SK-N-SH (cell line): ENCODE data around the gene MACO1. TPM values are rescaled to one million over a fixed set of nuclear protein-coding genes. Genes with fewer than 3 reads are reported as not detected.

Experiments used
- CTCF ChIA-PET: fragments of 300-600, 350-600 bp; formaldehyde crosslinking; extraction: SDS; loops from one replicate; lab custom pipeline; 2021; lab: Yijun Ruan, JAX
- POLR2A ChIA-PET: fragments of 350-600 bp; sonication (Branson Sonifier 250); formaldehyde crosslinking; extraction: SDS; loops from one replicate; lab custom pipeline; 2020; ENCODE audit warnings: antibody characterized with exemption, inconsistent platforms; lab: Yijun Ruan, JAX
- DNase-seq: peaks from one replicate; pipeline ENCODE4 v3.0.0; 2012
- H2AFZ ChIP-seq: fragments of 200-600 bp; sonication (generic); 2 replicates; pipeline ENCODE4 v1.8.1; 2016; ENCODE audit warnings: antibody characterized with exemption, mild to moderate bottlenecking, low read depth
- H3F3A ChIP-seq: fragments of 200-600 bp; sonication (generic); replicated peaks from 2 replicates; pipeline ENCODE3; 2016; ENCODE audit warnings: antibody characterized with exemption, mild to moderate bottlenecking; ENCODE audit not compliant: insufficient read depth
- H3K27ac ChIP-seq, 2 experiments: fragments of 200-500 bp in 1 of 2; fragments of 200-600 bp in 1 of 2; sonication (Bioruptor generic) in 1 of 2; sonication (generic), shearing (Covaris generic) in 1 of 2; 2 replicates each; pipeline versions ENCODE4 v1.5.1 to v1.6.1; 2014 to 2016; ENCODE audit warnings: low read depth in 2 of 2, inconsistent platforms in 1 of 2, low read length in 1 of 2, mild to moderate bottlenecking in 1 of 2, mixed read lengths in 1 of 2
- H3K27me3 ChIP-seq: fragments of 200-600 bp; sonication (generic), shearing (Covaris generic); 2 replicates; pipeline ENCODE4 v1.6.1; 2016; ENCODE audit warnings: mixed run types; ENCODE audit not compliant: insufficient read depth
- H3K36me3 ChIP-seq, 2 experiments: fragments of 200-500 bp in 1 of 2; fragments of 200-600 bp in 1 of 2; sonication (Bioruptor generic) in 1 of 2; sonication (generic) in 1 of 2; replicated peaks in 1 of 2; 2 replicates each; pipeline versions ENCODE3 to v1.5.1; 2014 to 2016; ENCODE audit warnings: low read length in 1 of 2, mild to moderate bottlenecking in 1 of 2; ENCODE audit not compliant: insufficient read depth in 2 of 2, control insufficient read depth in 1 of 2
- H3K4me1 ChIP-seq, 2 experiments: fragments of 200-500 bp in 1 of 2; fragments of 200-600 bp in 1 of 2; sonication (Bioruptor generic) in 1 of 2; sonication (generic), shearing (Covaris generic) in 1 of 2; 2 replicates each; pipeline versions ENCODE4 v1.5.1 to v1.6.1; 2014 to 2016; ENCODE audit warnings: low read depth in 1 of 2, low read length in 1 of 2, mixed run types in 1 of 2; ENCODE audit not compliant: insufficient read depth in 2 of 2, control insufficient read depth in 1 of 2
- H3K4me2 ChIP-seq: fragments of 200-600 bp; sonication (generic), shearing (Covaris generic); 2 replicates; pipeline ENCODE4 v1.6.1; 2017; ENCODE audit warnings: mixed run types
- H3K4me3 ChIP-seq, 2 experiments: fragments of 200-500 bp in 1 of 2; fragments of 200-600 bp in 1 of 2; sonication (Bioruptor generic) in 1 of 2; sonication (generic), shearing (Covaris generic) in 1 of 2; 2 replicates each; pipeline versions ENCODE4 v1.5.1 to v1.8.1; 2014 to 2016; ENCODE audit warnings: low read depth in 2 of 2, inconsistent platforms in 1 of 2, low read length in 1 of 2, mild to moderate bottlenecking in 1 of 2, mixed read lengths in 1 of 2, moderate library complexity in 1 of 2
- H3K79me2 ChIP-seq: fragments of 200-600 bp; sonication (generic); 2 replicates; pipeline ENCODE4 v1.8.1; 2017; ENCODE audit warnings: mild to moderate bottlenecking; ENCODE audit not compliant: insufficient read depth
- H3K9ac ChIP-seq: fragments of 200-600 bp; sonication (generic); 2 replicates; pipeline ENCODE4 v1.6.1; 2017; ENCODE audit warnings: mixed run types
- H3K9me2 ChIP-seq: fragments of 200-600 bp; sonication (generic); 2 replicates; pipeline ENCODE4 v1.6.1; 2017; ENCODE audit warnings: mixed run types
- H3K9me3 ChIP-seq: fragments of 200-600 bp; sonication (generic); 2 replicates; pipeline ENCODE4 v1.6.1; 2017; ENCODE audit warnings: mixed run types, mild to moderate bottlenecking, moderate library complexity
- H4K20me1 ChIP-seq: fragments of 200-600 bp; sonication (generic); 2 replicates; pipeline ENCODE4 v1.6.1; 2017; ENCODE audit warnings: mild to moderate bottlenecking, mixed run types; ENCODE audit not compliant: insufficient read depth
- CHD2 ChIP-seq: fragments of 150-350 bp; IDR thresholded peaks from 2 replicates; pipeline ENCODE4 v1.6.1; 2018; ENCODE audit warnings: low read length; ENCODE audit not compliant: partially characterized antibody
- EP300 ChIP-seq, 2 experiments: IDR thresholded peaks; 2 replicates each; pipeline versions ENCODE4 v1.4.0 to v1.6.1; 2012; ENCODE audit warnings: borderline replicate concordance in 1 of 2, low read depth in 1 of 2, low read length in 1 of 2
- FOSL2 ChIP-seq: IDR thresholded peaks from 2 replicates; pipeline ENCODE4 v1.4.0; 2012; ENCODE audit warnings: low read depth, mild to moderate bottlenecking, moderate library complexity, borderline replicate concordance
- FOXM1 ChIP-seq: IDR thresholded peaks from 2 replicates; pipeline ENCODE4 v1.4.0; 2012; ENCODE audit warnings: low read depth, mild to moderate bottlenecking
- GATA2 ChIP-seq: sonication (generic); formaldehyde crosslinking; IDR thresholded peaks from 2 replicates; pipeline ENCODE4 v1.5.0; 2020; ENCODE audit warnings: mild to moderate bottlenecking, missing genetic modification reagents
- MEF2A ChIP-seq: IDR thresholded peaks from 2 replicates; pipeline ENCODE4 v1.4.0; 2012; ENCODE audit warnings: low read depth, borderline replicate concordance
- MXI1 ChIP-seq: IDR thresholded peaks from 2 replicates; pipeline ENCODE4 v1.6.1; 2012; ENCODE audit warnings: mild to moderate bottlenecking, low read depth, low read length, improper control_type of control experiment
- NFIC ChIP-seq: IDR thresholded peaks from 2 replicates; pipeline ENCODE4 v1.4.0; 2012; ENCODE audit warnings: borderline replicate concordance
- RAD21 ChIP-seq: IDR thresholded peaks from 2 replicates; pipeline ENCODE4 v1.6.1; 2012; ENCODE audit warnings: mild to moderate bottlenecking, low read length
- RFX5 ChIP-seq: IDR thresholded peaks from 2 replicates; pipeline ENCODE4 v1.6.1; 2012; ENCODE audit warnings: mild to moderate bottlenecking, improper control_type of control experiment, low read length
- RXRA ChIP-seq: IDR thresholded peaks from 2 replicates; pipeline ENCODE4 v1.4.0; 2012; ENCODE audit warnings: low read depth, mild to moderate bottlenecking, borderline replicate concordance
- SIN3A ChIP-seq: IDR thresholded peaks from 2 replicates; pipeline ENCODE4 v1.6.1; 2012; ENCODE audit warnings: low read depth, mild to moderate bottlenecking, low read length, moderate library complexity, borderline replicate concordance
- SMC3 ChIP-seq: IDR thresholded peaks from 2 replicates; pipeline ENCODE4 v1.6.1; 2012; ENCODE audit warnings: low read depth, low read length, improper control_type of control experiment
- TAF1 ChIP-seq: IDR thresholded peaks from 2 replicates; pipeline ENCODE4 v1.6.1; 2012; ENCODE audit warnings: low read depth, mild to moderate bottlenecking, low read length, moderate library complexity, borderline replicate concordance
- TCF12 ChIP-seq: IDR thresholded peaks from 2 replicates; pipeline ENCODE4 v1.4.0; 2012
- YY1 ChIP-seq: IDR thresholded peaks from 2 replicates; pipeline ENCODE4 v1.4.0; 2012; ENCODE audit warnings: low read depth, mild to moderate bottlenecking
- WGBS: methylation state at CpG from one replicate; pipeline ENCODE4 v1.1.6; 2017; ENCODE audit warnings: low lambda C conversion rate; 5-methylcytosine and 5-hydroxymethylcytosine counted together
- polyA plus RNA-seq, 3 experiments: library from polyadenylated mRNA; depleted of rRNA; stranded (reverse); fragments of >200 nt; gene quantifications; 2 replicates each; pipeline ENCODE4 v1.2.3, GENCODE V29; 2012
- TF ChIP-seq, protein P1 (sequence below): fragments of 150-350 bp; IDR thresholded peaks from 2 replicates; pipeline ENCODE4 v1.6.1; 2016; ENCODE audit warnings: mild to moderate bottlenecking, low read depth, low read length
- TF ChIP-seq, protein P2 (sequence below): fragments of 150-350 bp; IDR thresholded peaks from 2 replicates; pipeline ENCODE4 v1.6.1; 2017; ENCODE audit warnings: antibody characterized with exemption, low read length, low read depth, borderline replicate concordance
- TF ChIP-seq, protein P3 (sequence below): IDR thresholded peaks from 2 replicates; pipeline ENCODE4 v1.4.0; 2012; ENCODE audit warnings: low read depth
- TF ChIP-seq, protein P4 (sequence below): IDR thresholded peaks from 2 replicates; pipeline ENCODE4 v1.4.0; 2012; ENCODE audit warnings: low read depth, borderline replicate concordance

MACO1 gene
- polyA plus RNA-seq, 1 of the 3 experiments (the other 2 are of a cell fraction), result 6.9 TPM

DNA sequence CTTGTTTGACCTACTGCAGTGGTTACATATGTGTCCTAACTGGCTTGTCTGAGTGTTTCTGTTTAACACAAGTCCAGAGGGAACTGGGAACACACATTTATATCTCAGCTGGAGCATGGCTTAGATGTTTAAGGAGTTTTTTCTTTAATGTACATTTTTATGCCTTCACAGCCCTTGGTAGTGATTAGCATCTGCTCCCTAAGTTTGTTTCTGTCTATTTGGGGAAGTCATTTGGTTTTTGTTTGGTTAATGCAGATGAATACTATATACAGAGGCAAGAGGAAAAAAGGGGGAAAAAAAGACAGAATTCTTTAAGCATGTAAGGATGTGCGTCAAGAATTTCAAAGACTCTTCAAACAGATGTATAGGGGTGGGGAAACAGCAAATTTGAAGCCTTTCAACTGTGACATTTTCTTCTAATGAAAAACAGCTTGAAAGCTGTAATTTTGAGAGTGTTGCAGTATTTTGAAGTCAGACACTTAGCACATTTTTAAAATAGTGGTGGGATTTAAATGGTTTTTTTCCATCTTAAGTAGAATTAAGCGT is 15.4 kb downstream of the MACO1 start:
- POLR2A ChIA-PET, result no interaction called here
- Histone ChIP-seq H3K9ac (no peak overlapping the region), H3K27me3 (no peaks in the 10 kb centered on the region), H3K9me3 (no peaks in the 10 kb centered on the region), H3K9me2 (no peaks in the 10 kb centered on the region), H2AFZ (no peak overlapping the region), H3F3A (peaks cover 41% of the 10 kb centered on the region), H3K4me2 (no peak overlapping the region; the same call in 1 of the 2 replicates), H3K4me1 (peaks cover 14 to 17% of the 10 kb centered on the region in 2 experiments; a peak in 3 of 4 replicates), H3K4me3 (no peak overlapping the region), H4K20me1 (peaks cover 25% of the 10 kb centered on the region), H3K36me3 (peaks cover 22 to 27% of the 10 kb centered on the region in 2 experiments), H3K27ac (peak overlapping the region in 1 of 2 experiments; percentile 54; a peak in 2 of 4 replicates), H3K79me2 (peaks cover 87% of the 10 kb centered on the region)
- no peak for TF ChIP-seq YY1
- no peak for TF ChIP-seq FOXM1
- TF ChIP-seq NFIC, result no peak
- TF ChIP-seq, protein P1, sequence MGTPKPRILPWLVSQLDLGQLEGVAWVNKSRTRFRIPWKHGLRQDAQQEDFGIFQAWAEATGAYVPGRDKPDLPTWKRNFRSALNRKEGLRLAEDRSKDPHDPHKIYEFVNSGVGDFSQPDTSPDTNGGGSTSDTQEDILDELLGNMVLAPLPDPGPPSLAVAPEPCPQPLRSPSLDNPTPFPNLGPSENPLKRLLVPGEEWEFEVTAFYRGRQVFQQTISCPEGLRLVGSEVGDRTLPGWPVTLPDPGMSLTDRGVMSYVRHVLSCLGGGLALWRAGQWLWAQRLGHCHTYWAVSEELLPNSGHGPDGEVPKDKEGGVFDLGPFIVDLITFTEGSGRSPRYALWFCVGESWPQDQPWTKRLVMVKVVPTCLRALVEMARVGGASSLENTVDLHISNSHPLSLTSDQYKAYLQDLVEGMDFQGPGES, result no peak
- TF ChIP-seq RFX5, result no peak
- TF ChIP-seq, protein P2, sequence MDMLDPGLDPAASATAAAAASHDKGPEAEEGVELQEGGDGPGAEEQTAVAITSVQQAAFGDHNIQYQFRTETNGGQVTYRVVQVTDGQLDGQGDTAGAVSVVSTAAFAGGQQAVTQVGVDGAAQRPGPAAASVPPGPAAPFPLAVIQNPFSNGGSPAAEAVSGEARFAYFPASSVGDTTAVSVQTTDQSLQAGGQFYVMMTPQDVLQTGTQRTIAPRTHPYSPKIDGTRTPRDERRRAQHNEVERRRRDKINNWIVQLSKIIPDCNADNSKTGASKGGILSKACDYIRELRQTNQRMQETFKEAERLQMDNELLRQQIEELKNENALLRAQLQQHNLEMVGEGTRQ, result no peak
- no peak for TF ChIP-seq FOSL2
- TF ChIP-seq, protein P3, sequence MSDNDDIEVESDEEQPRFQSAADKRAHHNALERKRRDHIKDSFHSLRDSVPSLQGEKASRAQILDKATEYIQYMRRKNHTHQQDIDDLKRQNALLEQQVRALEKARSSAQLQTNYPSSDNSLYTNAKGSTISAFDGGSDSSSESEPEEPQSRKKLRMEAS, result no peak
- TF ChIP-seq CHD2, result no peak
- TF ChIP-seq RXRA, result no peak
- TF ChIP-seq RAD21, result no peak
- TF ChIP-seq EP300 (IDR thresholded peaks at IDR 0.05; ENCODE audit: borderline replicate concordance in 1 of 2, low read depth in 1 of 2, low read length in 1 of 2), result no peak
- TF ChIP-seq TAF1, result no peak
- no peak for TF ChIP-seq SIN3A
- TF ChIP-seq SMC3, result no peak
- TF ChIP-seq, protein P4, sequence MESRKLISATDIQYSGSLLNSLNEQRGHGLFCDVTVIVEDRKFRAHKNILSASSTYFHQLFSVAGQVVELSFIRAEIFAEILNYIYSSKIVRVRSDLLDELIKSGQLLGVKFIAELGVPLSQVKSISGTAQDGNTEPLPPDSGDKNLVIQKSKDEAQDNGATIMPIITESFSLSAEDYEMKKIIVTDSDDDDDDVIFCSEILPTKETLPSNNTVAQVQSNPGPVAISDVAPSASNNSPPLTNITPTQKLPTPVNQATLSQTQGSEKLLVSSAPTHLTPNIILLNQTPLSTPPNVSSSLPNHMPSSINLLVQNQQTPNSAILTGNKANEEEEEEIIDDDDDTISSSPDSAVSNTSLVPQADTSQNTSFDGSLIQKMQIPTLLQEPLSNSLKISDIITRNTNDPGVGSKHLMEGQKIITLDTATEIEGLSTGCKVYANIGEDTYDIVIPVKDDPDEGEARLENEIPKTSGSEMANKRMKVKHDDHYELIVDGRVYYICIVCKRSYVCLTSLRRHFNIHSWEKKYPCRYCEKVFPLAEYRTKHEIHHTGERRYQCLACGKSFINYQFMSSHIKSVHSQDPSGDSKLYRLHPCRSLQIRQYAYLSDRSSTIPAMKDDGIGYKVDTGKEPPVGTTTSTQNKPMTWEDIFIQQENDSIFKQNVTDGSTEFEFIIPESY, result no peak
- TF ChIP-seq MEF2A, result no peak
- TF ChIP-seq TCF12, result no peak
- no peak for TF ChIP-seq MXI1
- TF ChIP-seq GATA2 (CRISPR knock-in tag), result no peak
- WGBS, result 87% methylated on average over 2 of the region's 2 CpGs
- no peak for DNase-seq
- CTCF ChIA-PET, result no interaction called here
